ENCODE data around the gene WDR89. TPM values are rescaled to one million over a fixed set of nuclear protein-coding genes. Genes with fewer than 3 reads are reported as not detected.
"Not testable (repeated sequence)": the region's sequence is repeated elsewhere in the genome, so short reads cannot be mapped to it uniquely, and the experiment has no call there.

WDR89 gene
- total RNA-seq, 2 donors from 2014 or later: 2.0 to 9.0 TPM

DNA sequence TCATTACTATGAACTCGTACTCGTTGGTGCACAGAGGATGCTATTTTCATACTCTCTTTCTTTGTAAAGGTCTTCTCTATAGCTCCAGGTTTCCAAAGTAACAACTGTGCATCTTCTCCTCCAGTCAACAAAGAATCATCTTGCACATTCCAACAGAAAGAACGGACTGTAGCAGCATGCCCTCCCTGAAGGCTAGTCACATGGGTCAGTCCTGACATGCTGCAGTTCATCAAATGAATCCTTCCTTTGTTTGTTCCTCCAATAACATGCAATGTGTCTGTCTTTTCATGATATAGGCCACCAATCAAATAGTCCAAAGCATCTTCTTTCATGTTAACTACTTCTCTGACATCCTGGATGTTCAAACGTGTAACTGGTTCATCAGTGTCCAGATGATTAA is 42.9 kb downstream of the WDR89 start:
- DNase-seq (ENCODE audit: low spot score) (no peak), ATAC-seq (ENCODE audit: insufficient number of reproducible peaks, low FRiP score, low read depth) (no peak)
- Histone ChIP-seq H3K27ac (no peak overlapping the region), H3K9me3 (peaks cover 6% of the 10 kb centered on the region), H3K36me3 (peaks cover 7% of the 10 kb centered on the region), H3K4me1 (ENCODE audit: control insufficient read depth in 1 of 2, low read depth in 2 of 2) (no peaks in the 10 kb centered on the region), H3K27me3 (replicated peaks; ENCODE audit: insufficient read depth) (no peaks in the 10 kb centered on the region), H3K4me3 (no peak overlapping the region)
- TF ChIP-seq CTCF (IDR thresholded peaks at IDR 0.05): no peak

DNA sequence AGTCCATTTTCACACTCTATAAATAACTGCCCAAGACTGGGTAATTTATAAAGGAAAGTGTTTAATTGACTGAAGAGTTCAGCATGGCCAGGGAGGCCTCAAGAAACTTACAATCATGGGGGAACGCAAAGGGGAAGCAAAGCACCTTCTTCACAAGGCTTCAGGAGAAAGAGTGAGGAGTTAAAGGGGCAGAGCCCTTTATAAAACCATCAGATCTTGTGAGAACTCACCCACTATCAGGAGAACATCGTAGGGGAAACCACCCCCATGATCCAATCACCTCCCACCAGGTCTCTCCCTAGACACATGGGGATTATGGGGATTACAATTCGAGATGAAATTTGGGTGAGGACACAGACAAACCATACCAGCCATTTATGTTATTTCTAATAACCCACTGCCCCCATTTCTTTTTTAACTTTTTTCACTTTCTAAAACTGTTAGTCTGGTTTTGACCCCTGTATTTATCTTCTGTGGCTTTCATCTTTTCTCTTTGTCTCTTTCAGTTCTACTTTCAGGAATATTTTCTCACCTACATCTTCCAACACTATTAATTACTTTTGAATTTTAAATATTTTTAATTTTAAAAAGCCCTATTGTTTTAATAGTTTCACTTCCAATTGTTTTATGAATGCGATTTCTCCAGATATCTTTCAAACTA is 44.5 kb downstream of the WDR89 start:
- Histone ChIP-seq H3K27me3 (replicated peaks; ENCODE audit: insufficient read depth) (no peaks in the 10 kb centered on the region), H3K9me3 (peaks cover 10% of the 10 kb centered on the region), H3K27ac (no peak overlapping the region), H3K4me1 (ENCODE audit: control insufficient read depth in 1 of 2, low read depth in 2 of 2) (no peaks in the 10 kb centered on the region), H3K36me3 (peaks cover 7% of the 10 kb centered on the region), H3K4me3 (no peak overlapping the region)
- DNase-seq (ENCODE audit: low spot score) (no peak), ATAC-seq (ENCODE audit: insufficient number of reproducible peaks, low FRiP score, low read depth) (no peak)
- TF ChIP-seq CTCF (IDR thresholded peaks at IDR 0.05): no peak

DNA sequence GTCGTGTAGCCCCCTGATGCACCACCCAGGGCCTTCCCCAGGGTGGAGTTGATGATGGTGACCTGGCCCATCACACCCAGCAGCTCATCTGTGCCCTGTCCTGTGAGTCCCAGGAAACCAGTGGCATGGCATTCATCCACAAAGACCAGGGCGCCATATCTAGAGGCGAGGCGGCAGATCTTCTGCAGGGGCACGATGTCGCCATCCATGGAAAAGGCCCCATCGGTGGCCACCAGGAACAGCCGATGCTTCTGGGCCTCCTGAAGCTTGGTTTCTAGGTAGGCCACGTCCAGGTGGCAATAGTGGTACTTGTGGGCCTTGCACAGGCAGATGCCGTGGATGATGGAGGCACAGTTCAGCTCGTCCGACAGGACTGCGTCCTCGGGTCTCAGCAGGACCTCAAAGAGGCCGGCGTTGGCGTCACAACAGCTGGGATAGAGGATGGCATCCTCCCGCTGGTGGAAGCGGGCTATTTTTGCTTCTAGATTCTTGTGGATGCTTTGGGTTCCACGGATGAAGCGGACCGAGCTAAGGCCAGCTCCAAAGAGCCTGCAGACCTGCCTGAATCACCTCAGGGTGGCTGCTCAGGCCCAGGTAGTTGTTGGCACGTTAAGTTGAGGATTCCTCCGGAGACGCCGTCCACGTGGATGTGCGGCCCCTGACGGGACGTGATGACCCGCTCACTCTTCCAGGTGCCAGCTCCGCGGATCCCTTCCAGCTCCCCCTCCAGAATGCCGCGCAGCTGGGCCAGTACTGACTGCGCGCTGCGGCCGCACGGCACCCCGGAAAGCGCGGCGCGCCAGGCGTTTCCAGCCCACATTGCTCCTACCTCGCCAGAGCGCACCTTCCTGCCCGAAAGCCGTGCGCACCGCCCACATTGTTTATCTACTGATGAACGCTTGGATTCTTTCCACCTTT is 47.0 kb downstream of the WDR89 start:
- no peaks in the 10 kb centered on the region for H3K27me3 ChIP-seq (replicated peaks; ENCODE audit: insufficient read depth)
- H3K27ac ChIP-seq: no peak overlapping the region
- peaks cover 10% of the 10 kb centered on the region for H3K9me3 ChIP-seq
- TF ChIP-seq CTCF (IDR thresholded peaks at IDR 0.05): no peak
- DNase-seq (ENCODE audit: low spot score): no peak
- no peak for ATAC-seq (ENCODE audit: insufficient number of reproducible peaks, low FRiP score, low read depth)
- no peak overlapping the region for H3K4me3 ChIP-seq
- peaks cover 7% of the 10 kb centered on the region for H3K36me3 ChIP-seq
- H3K4me1 ChIP-seq (ENCODE audit: control insufficient read depth in 1 of 2, low read depth in 2 of 2): no peaks in the 10 kb centered on the region

- not testable (repeated sequence) for H3K27me3 ChIP-seq (replicated peaks; ENCODE audit: insufficient read depth); ATAC-seq (ENCODE audit: insufficient number of reproducible peaks, low FRiP score, low read depth)
These were observed 58.6 kb downstream of the WDR89 start for GRCh38 chr14:63583046-63583445.

DNA sequence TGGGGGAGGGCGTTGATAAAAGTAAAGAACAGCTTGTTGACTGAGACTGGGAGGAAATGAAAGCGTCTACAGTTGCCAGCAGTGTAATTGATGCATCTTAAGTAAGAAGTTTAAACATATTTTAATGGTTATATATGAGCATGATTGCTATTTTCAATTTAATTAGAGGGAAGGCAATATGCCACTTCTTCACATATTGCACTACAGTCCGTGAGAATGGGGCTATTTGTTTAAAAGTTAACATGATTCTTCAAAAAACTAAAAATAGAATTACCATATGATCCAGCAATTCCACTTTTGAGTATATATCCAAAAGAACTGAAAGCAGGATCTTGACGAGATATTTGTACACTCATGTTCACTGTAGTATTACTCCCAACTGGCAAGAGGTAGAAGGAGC is 60.2 kb downstream of the WDR89 start:
- TF ChIP-seq CTCF (IDR thresholded peaks at IDR 0.05): no peak
- Histone ChIP-seq H3K4me1 (ENCODE audit: control insufficient read depth in 1 of 2, low read depth in 2 of 2) (no peaks in the 10 kb centered on the region), H3K36me3 (no peaks in the 10 kb centered on the region), H3K9me3 (no peaks in the 10 kb centered on the region), H3K27ac (no peak overlapping the region), H3K4me3 (no peak overlapping the region), H3K27me3 (replicated peaks; ENCODE audit: insufficient read depth) (no peaks in the 10 kb centered on the region)
- no peak for ATAC-seq (ENCODE audit: insufficient number of reproducible peaks, low FRiP score, low read depth)
- no peak for DNase-seq (ENCODE audit: low spot score)

More at GRCh38 chr14:63583046-63583445, 58.6 kb downstream of the WDR89 start:
- not testable (repeated sequence) for H3K27ac ChIP-seq; H3K36me3 ChIP-seq; DNase-seq (ENCODE audit: low spot score); H3K4me3 ChIP-seq; H3K4me1 ChIP-seq (ENCODE audit: control insufficient read depth in 1 of 2, low read depth in 2 of 2); H3K9me3 ChIP-seq

All from thoracic aorta (tissue), 2 donors.